ENCODE measurements around the gene MACROD2. TPM values are rescaled to one million over a fixed set of nuclear protein-coding genes. Genes with fewer than 3 reads are reported as not detected.

MACROD2 gene
- total and polyA plus RNA-seq, 4 donors: 13.0 to 67.1 (median 20.7) TPM

DNA sequence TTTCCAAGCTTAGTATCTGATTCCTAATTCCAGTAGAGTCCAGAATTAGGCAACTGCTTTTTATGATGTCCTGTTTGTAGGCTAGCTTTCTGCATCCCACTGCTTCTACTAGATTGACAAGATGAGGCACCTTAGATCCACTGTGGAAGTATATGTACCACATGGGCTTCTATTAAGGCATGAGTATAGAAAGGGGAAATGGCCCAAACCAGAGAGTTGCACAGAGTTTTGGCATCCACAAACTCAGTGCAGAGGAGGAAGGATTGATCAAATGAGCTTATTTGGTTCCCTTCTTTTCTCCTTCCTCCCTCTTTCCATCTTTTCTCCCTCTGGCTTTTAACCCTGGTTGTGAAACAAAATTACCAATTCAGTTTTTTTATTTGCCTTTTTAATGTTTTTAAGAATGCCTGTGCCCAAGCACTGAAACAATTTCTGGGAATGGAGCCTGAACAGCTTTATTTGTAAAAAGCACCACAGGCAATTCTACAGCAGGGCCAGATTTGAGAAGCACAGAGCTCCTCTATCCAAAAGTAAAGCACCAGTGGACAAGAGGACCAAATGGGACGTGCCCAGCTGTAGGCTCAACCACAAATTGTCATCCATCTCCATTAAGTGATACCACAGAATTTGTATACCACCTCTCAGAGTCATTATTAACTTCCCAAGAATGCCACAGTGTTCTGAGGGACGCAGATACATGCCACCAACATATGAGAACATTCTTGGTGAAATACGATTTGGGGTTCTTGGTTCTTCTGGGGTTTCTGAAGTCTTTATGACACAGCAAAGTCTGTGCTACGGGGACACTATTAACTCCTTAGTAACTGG, 1608.9 kb downstream of the MACROD2 start:
- Histone ChIP-seq H3K4me1 (ENCODE audit: control insufficient read depth in 5 of 5, insufficient read depth in 5 of 5, low read length in 5 of 5) (no peaks in the 10 kb centered on the region), H3K4me3 (no peak overlapping the region), H3K27ac (ENCODE audit: low read depth in 1 of 2, low read length in 1 of 2) (no peak overlapping the region), H3K36me3 (ENCODE audit: control insufficient read depth in 4 of 4, insufficient read depth in 4 of 4, low read length in 4 of 4) (no peaks in the 10 kb centered on the region), H3K9me3 (ENCODE audit: control insufficient read depth in 4 of 4, insufficient read depth in 3 of 4, low read length in 3 of 4) (no peaks in the 10 kb centered on the region), H3K27me3 (ENCODE audit: control insufficient read depth in 3 of 3, insufficient read depth in 3 of 3, low read length in 2 of 3) (no peaks in the 10 kb centered on the region), H3K9ac (ENCODE audit: insufficient read depth in 1 of 2, low read length in 2 of 2) (no peak overlapping the region)
- TF ChIP-seq, protein P1, sequence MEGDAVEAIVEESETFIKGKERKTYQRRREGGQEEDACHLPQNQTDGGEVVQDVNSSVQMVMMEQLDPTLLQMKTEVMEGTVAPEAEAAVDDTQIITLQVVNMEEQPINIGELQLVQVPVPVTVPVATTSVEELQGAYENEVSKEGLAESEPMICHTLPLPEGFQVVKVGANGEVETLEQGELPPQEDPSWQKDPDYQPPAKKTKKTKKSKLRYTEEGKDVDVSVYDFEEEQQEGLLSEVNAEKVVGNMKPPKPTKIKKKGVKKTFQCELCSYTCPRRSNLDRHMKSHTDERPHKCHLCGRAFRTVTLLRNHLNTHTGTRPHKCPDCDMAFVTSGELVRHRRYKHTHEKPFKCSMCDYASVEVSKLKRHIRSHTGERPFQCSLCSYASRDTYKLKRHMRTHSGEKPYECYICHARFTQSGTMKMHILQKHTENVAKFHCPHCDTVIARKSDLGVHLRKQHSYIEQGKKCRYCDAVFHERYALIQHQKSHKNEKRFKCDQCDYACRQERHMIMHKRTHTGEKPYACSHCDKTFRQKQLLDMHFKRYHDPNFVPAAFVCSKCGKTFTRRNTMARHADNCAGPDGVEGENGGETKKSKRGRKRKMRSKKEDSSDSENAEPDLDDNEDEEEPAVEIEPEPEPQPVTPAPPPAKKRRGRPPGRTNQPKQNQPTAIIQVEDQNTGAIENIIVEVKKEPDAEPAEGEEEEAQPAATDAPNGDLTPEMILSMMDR (IDR thresholded peaks at IDR 0.05; ENCODE audit: control extremely low read depth, extremely low read depth): no peak
- DNase-seq: no peak
- no peak for ATAC-seq (ENCODE audit: insufficient read depth, low FRiP score)
- WGBS, 2 donors: 65 to 69% methylated on average over 4 of the region's 4 CpGs

DNA sequence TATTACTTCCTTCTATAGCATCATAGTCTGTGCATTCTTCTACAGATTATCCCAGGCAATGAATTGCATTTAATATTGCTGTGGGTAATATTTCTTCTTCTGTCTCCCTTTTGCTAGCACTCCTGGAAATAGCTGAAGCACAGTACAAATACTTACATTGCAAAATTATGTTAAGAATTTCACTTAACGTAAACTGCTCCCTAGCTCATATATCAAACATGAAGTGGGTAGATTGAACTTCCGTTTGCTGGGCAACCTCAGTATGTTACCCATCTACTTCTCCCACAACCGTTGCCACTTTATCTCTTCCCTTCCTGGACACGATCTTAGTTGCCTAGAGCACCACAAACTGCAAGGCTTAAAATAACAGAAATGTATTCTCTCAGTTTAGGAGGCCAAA, 1614.6 kb downstream of the MACROD2 start:
- Histone ChIP-seq H3K27ac (ENCODE audit: low read depth in 1 of 2, low read length in 1 of 2) (no peak overlapping the region), H3K4me1 (ENCODE audit: control insufficient read depth in 5 of 5, insufficient read depth in 5 of 5, low read length in 5 of 5) (peaks cover 0 to 25% (median 7%) of the 10 kb centered on the region in 5 donors), H3K27me3 (ENCODE audit: control insufficient read depth in 3 of 3, insufficient read depth in 3 of 3, low read length in 2 of 3) (no peaks in the 10 kb centered on the region), H3K9me3 (ENCODE audit: control insufficient read depth in 4 of 4, insufficient read depth in 3 of 4, low read length in 3 of 4) (no peaks in the 10 kb centered on the region), H3K36me3 (ENCODE audit: control insufficient read depth in 4 of 4, insufficient read depth in 4 of 4, low read length in 4 of 4) (no peaks in the 10 kb centered on the region), H3K9ac (ENCODE audit: insufficient read depth in 1 of 2, low read length in 2 of 2) (no peak overlapping the region), H3K4me3 (no peak overlapping the region)
- TF ChIP-seq, protein P1 (IDR thresholded peaks at IDR 0.05; ENCODE audit: control extremely low read depth, extremely low read depth): no peak
- WGBS, 2 donors: 31 to 34% methylated on average over 4 of the region's 4 CpGs
- ATAC-seq (ENCODE audit: insufficient read depth, low FRiP score) (no peak), DNase-seq (peak in 2 of 3 donors; percentile 27 to 53)

DNA sequence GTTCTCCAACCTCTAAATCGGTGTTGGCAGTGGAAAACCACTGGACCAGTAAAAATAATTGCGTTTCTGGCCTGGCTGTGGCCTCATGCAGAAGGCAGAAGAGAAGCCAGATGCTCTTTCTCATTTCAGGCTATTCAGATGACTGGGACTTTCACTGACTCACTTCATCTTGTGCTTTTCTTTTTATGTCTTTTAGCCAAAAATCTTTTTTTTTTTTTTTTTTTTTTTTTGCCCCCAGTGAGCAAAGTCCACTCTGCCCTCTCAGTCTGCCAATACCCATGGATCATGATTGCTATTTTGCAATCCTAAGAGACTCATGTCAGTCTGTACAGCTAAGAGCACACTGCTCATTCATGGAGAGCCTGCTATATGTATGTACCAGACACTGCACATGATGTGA, 1615.5 kb downstream of the MACROD2 start:
- Histone ChIP-seq H3K27me3 (ENCODE audit: control insufficient read depth in 3 of 3, insufficient read depth in 3 of 3, low read length in 2 of 3) (no peaks in the 10 kb centered on the region), H3K36me3 (ENCODE audit: control insufficient read depth in 4 of 4, insufficient read depth in 4 of 4, low read length in 4 of 4) (no peaks in the 10 kb centered on the region), H3K9me3 (ENCODE audit: control insufficient read depth in 4 of 4, insufficient read depth in 3 of 4, low read length in 3 of 4) (no peaks in the 10 kb centered on the region), H3K4me1 (ENCODE audit: control insufficient read depth in 5 of 5, insufficient read depth in 5 of 5, low read length in 5 of 5) (peaks cover 0 to 25% (median 7%) of the 10 kb centered on the region in 5 donors), H3K4me3 (no peak overlapping the region), H3K9ac (ENCODE audit: insufficient read depth in 1 of 2, low read length in 2 of 2) (no peak overlapping the region), H3K27ac (ENCODE audit: low read depth in 1 of 2, low read length in 1 of 2) (no peak overlapping the region)
- DNase-seq (peak in 2 of 3 donors; percentile 57 to 69), ATAC-seq (ENCODE audit: insufficient read depth, low FRiP score) (no peak)
- 69 to 81% methylated on average over 2 of the region's 2 CpGs for WGBS, 2 donors
- TF ChIP-seq, protein P1 (IDR thresholded peaks at IDR 0.05; ENCODE audit: control extremely low read depth, extremely low read depth): no peak

Data from lung (tissue), 12 donors.